ENCODE results near the gene MAP4K4.

MAP4K4 gene

GRCh38 chr2:101843048-101843447, 145.5 kb downstream of the MAP4K4 start:
- Histone ChIP-seq H2AK5ac (ENCODE audit: low read depth, low read length) (no peak overlapping the region), H3K27me3 (ENCODE audit: control insufficient read depth in 3 of 3, insufficient read depth in 3 of 3, low read depth in 1 of 3, low read length in 3 of 3) (no peaks in the 10 kb centered on the region), H3K4ac (ENCODE audit: low read length) (no peak overlapping the region), H2BK5ac (ENCODE audit: low read length) (no peak overlapping the region), H3K27ac (replicated peaks; ENCODE audit: low read length) (no peak overlapping the region), H3K36me3 (replicated peaks in 1 of 2; ENCODE audit: control insufficient read depth in 2 of 2, insufficient read depth in 2 of 2, low read length in 2 of 2) (peaks cover 33 to 99% of the 10 kb centered on the region in 2 donors), H2AFZ (ENCODE audit: low read length) (no peak overlapping the region), H3K9me3 (replicated peaks in 1 of 2; ENCODE audit: control insufficient read depth in 2 of 2, insufficient read depth in 1 of 2, low read depth in 1 of 2, low read length in 2 of 2) (peaks cover 0 to 2% of the 10 kb centered on the region in 2 donors), H3K4me3 (ENCODE audit: low read length in 2 of 2) (no peak overlapping the region), H2BK15ac (ENCODE audit: low read length) (no peak overlapping the region), H3K4me2 (ENCODE audit: insufficient read depth, low read length, poor library complexity, severe bottlenecking) (no peak overlapping the region), H2BK12ac (ENCODE audit: low read length) (no peak overlapping the region), H4K91ac (ENCODE audit: low read depth, low read length, poor library complexity) (no peak overlapping the region), H3K14ac (ENCODE audit: low read length) (no peak overlapping the region), H3K23ac (ENCODE audit: low read depth, low read length, poor library complexity) (no peak overlapping the region), H3K9ac (ENCODE audit: low read depth, low read length, poor library complexity) (no peak overlapping the region), H3K18ac (ENCODE audit: low read length) (no peak overlapping the region), H4K8ac (ENCODE audit: low read depth, low read length) (no peak overlapping the region), H2BK120ac (ENCODE audit: low read depth, low read length) (no peak overlapping the region), H3K4me1 (ENCODE audit: control insufficient read depth in 2 of 2, insufficient read depth in 1 of 2, low read depth in 1 of 2, low read length in 2 of 2) (peaks cover 0 to 9% of the 10 kb centered on the region in 2 donors), H3K79me1 (ENCODE audit: low read depth, low read length) (no peaks in the 10 kb centered on the region)
- no peak for DNase-seq (ENCODE audit: low spot score)
- WGBS, 2 donors (ENCODE audit: extremely low coverage in 2 of 2, insufficient read length in 2 of 2, insufficient replicate concordance in 1 of 2) = no CpG with 5 or more reads among the region's 2 CpGs

GRCh38 chr2:101843471-101843870, 146.0 kb downstream of the MAP4K4 start:
- no peak overlapping the region for H4K91ac ChIP-seq (ENCODE audit: low read depth, low read length, poor library complexity)
- no peak overlapping the region for H2BK12ac ChIP-seq (ENCODE audit: low read length)
- H3K23ac ChIP-seq (ENCODE audit: low read depth, low read length, poor library complexity) = no peak overlapping the region
- H3K4me3 ChIP-seq (ENCODE audit: low read length in 2 of 2) = no peak overlapping the region
- no peak overlapping the region for H2BK5ac ChIP-seq (ENCODE audit: low read length)
- H4K8ac ChIP-seq (ENCODE audit: low read depth, low read length) = no peak overlapping the region
- H2BK120ac ChIP-seq (ENCODE audit: low read depth, low read length) = no peak overlapping the region
- WGBS, 2 donors (ENCODE audit: extremely low coverage in 2 of 2, insufficient read length in 2 of 2, insufficient replicate concordance in 1 of 2) = no CpG with 5 or more reads among the region's 6 CpGs
- no peak overlapping the region for H3K27ac ChIP-seq (replicated peaks; ENCODE audit: low read length)
- no peak overlapping the region for H3K18ac ChIP-seq (ENCODE audit: low read length)
- peaks cover 0 to 9% of the 10 kb centered on the region in 2 donors for H3K4me1 ChIP-seq (ENCODE audit: control insufficient read depth in 2 of 2, insufficient read depth in 1 of 2, low read depth in 1 of 2, low read length in 2 of 2)
- H2AFZ ChIP-seq (ENCODE audit: low read length) = no peak overlapping the region
- H3K79me1 ChIP-seq (ENCODE audit: low read depth, low read length) = no peaks in the 10 kb centered on the region
- H3K14ac ChIP-seq (ENCODE audit: low read length) = no peak overlapping the region
- no peak overlapping the region for H3K4me2 ChIP-seq (ENCODE audit: insufficient read depth, low read length, poor library complexity, severe bottlenecking)
- no peaks in the 10 kb centered on the region for H3K27me3 ChIP-seq (ENCODE audit: control insufficient read depth in 3 of 3, insufficient read depth in 3 of 3, low read depth in 1 of 3, low read length in 3 of 3)
- H2BK15ac ChIP-seq (ENCODE audit: low read length) = no peak overlapping the region
- H3K4ac ChIP-seq (ENCODE audit: low read length) = no peak overlapping the region
- peaks cover 33 to 99% of the 10 kb centered on the region in 2 donors for H3K36me3 ChIP-seq (replicated peaks in 1 of 2; ENCODE audit: control insufficient read depth in 2 of 2, insufficient read depth in 2 of 2, low read length in 2 of 2)
- DNase-seq (ENCODE audit: low spot score) = no peak
- H3K9ac ChIP-seq (ENCODE audit: low read depth, low read length, poor library complexity) = no peak overlapping the region
- no peak overlapping the region for H2AK5ac ChIP-seq (ENCODE audit: low read depth, low read length)
- H3K9me3 ChIP-seq (replicated peaks in 1 of 2; ENCODE audit: control insufficient read depth in 2 of 2, insufficient read depth in 1 of 2, low read depth in 1 of 2, low read length in 2 of 2) = peaks cover 0 to 2% of the 10 kb centered on the region in 2 donors

GRCh38 chr2:101844055-101844635, 146.6 kb downstream of the MAP4K4 start:
- Histone ChIP-seq H3K4me2 (ENCODE audit: insufficient read depth, low read length, poor library complexity, severe bottlenecking) (no peak overlapping the region), H3K36me3 (replicated peaks in 1 of 2; ENCODE audit: control insufficient read depth in 2 of 2, insufficient read depth in 2 of 2, low read length in 2 of 2) (peaks cover 30 to 99% of the 10 kb centered on the region in 2 donors), H3K4me1 (ENCODE audit: control insufficient read depth in 2 of 2, insufficient read depth in 1 of 2, low read depth in 1 of 2, low read length in 2 of 2) (peaks cover 0 to 9% of the 10 kb centered on the region in 2 donors), H3K14ac (ENCODE audit: low read length) (no peak overlapping the region), H3K9ac (ENCODE audit: low read depth, low read length, poor library complexity) (no peak overlapping the region), H2BK5ac (ENCODE audit: low read length) (no peak overlapping the region), H3K27ac (replicated peaks; ENCODE audit: low read length) (no peak overlapping the region), H3K4ac (ENCODE audit: low read length) (no peak overlapping the region), H2BK12ac (ENCODE audit: low read length) (no peak overlapping the region), H3K18ac (ENCODE audit: low read length) (no peak overlapping the region), H2AK5ac (ENCODE audit: low read depth, low read length) (no peak overlapping the region), H2BK15ac (ENCODE audit: low read length) (no peak overlapping the region), H4K91ac (ENCODE audit: low read depth, low read length, poor library complexity) (no peak overlapping the region), H3K23ac (ENCODE audit: low read depth, low read length, poor library complexity) (no peak overlapping the region), H3K9me3 (replicated peaks in 1 of 2; ENCODE audit: control insufficient read depth in 2 of 2, insufficient read depth in 1 of 2, low read depth in 1 of 2, low read length in 2 of 2) (peaks cover 0 to 2% of the 10 kb centered on the region in 2 donors), H3K27me3 (ENCODE audit: control insufficient read depth in 3 of 3, insufficient read depth in 3 of 3, low read depth in 1 of 3, low read length in 3 of 3) (no peaks in the 10 kb centered on the region), H3K4me3 (ENCODE audit: low read length in 2 of 2) (no peak overlapping the region), H2BK120ac (ENCODE audit: low read depth, low read length) (no peak overlapping the region), H4K8ac (ENCODE audit: low read depth, low read length) (no peak overlapping the region), H3K79me1 (ENCODE audit: low read depth, low read length) (no peaks in the 10 kb centered on the region), H2AFZ (ENCODE audit: low read length) (no peak overlapping the region)
- no CpG with 5 or more reads among the region's 12 CpGs for WGBS, 2 donors (ENCODE audit: extremely low coverage in 2 of 2, insufficient read length in 2 of 2, insufficient replicate concordance in 1 of 2)
- no peak for DNase-seq (ENCODE audit: low spot score)

- H3K4me2 ChIP-seq (ENCODE audit: insufficient read depth, low read length, poor library complexity, severe bottlenecking) = no peak overlapping the region
Observed at GRCh38 chr2:101846973-101847372, 149.5 kb downstream of the MAP4K4 start.

More at GRCh38 chr2:101846973-101847372, 149.5 kb downstream of the MAP4K4 start:
- Histone ChIP-seq H3K23ac (ENCODE audit: low read depth, low read length, poor library complexity) (no peak overlapping the region), H3K14ac (ENCODE audit: low read length) (no peak overlapping the region), H3K9me3 (replicated peaks in 1 of 2; ENCODE audit: control insufficient read depth in 2 of 2, insufficient read depth in 1 of 2, low read depth in 1 of 2, low read length in 2 of 2) (peaks cover 0 to 2% of the 10 kb centered on the region in 2 donors), H3K4ac (ENCODE audit: low read length) (no peak overlapping the region), H3K4me3 (ENCODE audit: low read length in 2 of 2) (no peak overlapping the region), H3K27ac (replicated peaks; ENCODE audit: low read length) (no peak overlapping the region), H2AK5ac (ENCODE audit: low read depth, low read length) (no peak overlapping the region), H2AFZ (ENCODE audit: low read length) (no peak overlapping the region), H3K18ac (ENCODE audit: low read length) (no peak overlapping the region), H3K4me1 (ENCODE audit: control insufficient read depth in 2 of 2, insufficient read depth in 1 of 2, low read depth in 1 of 2, low read length in 2 of 2) (peaks cover 0 to 9% of the 10 kb centered on the region in 2 donors), H3K27me3 (ENCODE audit: control insufficient read depth in 3 of 3, insufficient read depth in 3 of 3, low read depth in 1 of 3, low read length in 3 of 3) (no peaks in the 10 kb centered on the region), H4K8ac (ENCODE audit: low read depth, low read length) (no peak overlapping the region), H2BK12ac (ENCODE audit: low read length) (no peak overlapping the region), H3K36me3 (replicated peaks in 1 of 2; ENCODE audit: control insufficient read depth in 2 of 2, insufficient read depth in 2 of 2, low read length in 2 of 2) (peaks cover 26 to 99% of the 10 kb centered on the region in 2 donors), H3K9ac (ENCODE audit: low read depth, low read length, poor library complexity) (no peak overlapping the region), H4K91ac (ENCODE audit: low read depth, low read length, poor library complexity) (no peak overlapping the region), H3K79me1 (ENCODE audit: low read depth, low read length) (no peaks in the 10 kb centered on the region), H2BK15ac (ENCODE audit: low read length) (no peak overlapping the region), H2BK5ac (ENCODE audit: low read length) (no peak overlapping the region), H2BK120ac (ENCODE audit: low read depth, low read length) (no peak overlapping the region)
- WGBS, 2 donors (ENCODE audit: extremely low coverage in 2 of 2, insufficient read length in 2 of 2, insufficient replicate concordance in 1 of 2) = no CpG with 5 or more reads among the region's 3 CpGs
- DNase-seq (ENCODE audit: low spot score) = no peak
